Brain microvascular endothelial cell (primary cell): ENCODE data around the gene TARP.

Experiments used
- DNase-seq: peaks from one replicate; pipeline ENCODE4 v3.0.0-alpha.2; 2020
- H3K27ac ChIP-seq: fragments of 250-450 bp; sonication (Bioruptor Pico); 2 replicates; pipeline ENCODE4 v1.5.1; 2020; ENCODE audit warnings: mild to moderate bottlenecking, moderate library complexity
- H3K27me3 ChIP-seq: fragments of 250-450 bp; sonication (Bioruptor Pico); replicated peaks from 2 replicates; pipeline ENCODE4 v1.5.1; 2020; ENCODE audit warnings: mild to moderate bottlenecking
- H3K36me3 ChIP-seq: fragments of 250-450 bp; sonication (Bioruptor Pico); replicated peaks from 2 replicates; pipeline ENCODE4 v1.5.1; 2020; ENCODE audit warnings: mild to moderate bottlenecking
- H3K4me3 ChIP-seq: 2 replicates; pipeline ENCODE4 v1.5.1; 2011; ENCODE audit warnings: low read depth, mild to moderate bottlenecking, control low read depth, low read length, moderate library complexity
- CTCF ChIP-seq: IDR thresholded peaks from 2 replicates; pipeline ENCODE4 v1.5.1; 2011; ENCODE audit warnings: low read depth, mild to moderate bottlenecking, moderate library complexity, low read length, control low read depth, inconsistent platforms; ENCODE audit errors: missing control alignments
- in situ Hi-C: cut with HindIII; loops from 2 replicates; pipeline ENCODE4 v1.10.0; 2017; ENCODE audit warnings: low sequenced_read_pairs, low pct_ligation_motif_present

Gene TARP

DNA sequence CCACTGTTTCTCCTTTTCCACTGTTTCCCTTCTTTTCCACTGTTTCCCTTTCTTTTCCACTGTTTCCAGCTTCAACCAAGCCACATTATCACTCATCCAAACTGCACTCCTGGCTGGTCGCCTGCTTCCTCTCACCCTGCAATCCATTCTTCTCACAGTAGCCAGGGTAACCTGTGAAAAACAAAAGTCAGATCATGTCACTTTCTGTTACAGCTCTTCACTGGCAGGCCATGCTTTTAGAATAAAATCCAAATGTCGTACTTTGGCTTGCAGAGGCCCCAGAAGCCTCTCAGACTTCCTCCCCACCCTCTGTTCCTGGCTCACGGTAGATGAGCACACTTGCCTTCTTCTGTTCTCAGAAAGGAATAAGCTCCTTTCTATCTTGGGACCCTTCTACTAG is 61.5 kb downstream of the TARP start:
- H3K36me3 ChIP-seq, result peaks cover 18% of the 10 kb centered on the region
- H3K27me3 ChIP-seq, result no peaks in the 10 kb centered on the region
- no peak for TF ChIP-seq CTCF
- H3K4me3 ChIP-seq, result no peak overlapping the region
- no peak overlapping the region for H3K27ac ChIP-seq
- in situ Hi-C loops, result no loop called here
- no peak for DNase-seq

DNA sequence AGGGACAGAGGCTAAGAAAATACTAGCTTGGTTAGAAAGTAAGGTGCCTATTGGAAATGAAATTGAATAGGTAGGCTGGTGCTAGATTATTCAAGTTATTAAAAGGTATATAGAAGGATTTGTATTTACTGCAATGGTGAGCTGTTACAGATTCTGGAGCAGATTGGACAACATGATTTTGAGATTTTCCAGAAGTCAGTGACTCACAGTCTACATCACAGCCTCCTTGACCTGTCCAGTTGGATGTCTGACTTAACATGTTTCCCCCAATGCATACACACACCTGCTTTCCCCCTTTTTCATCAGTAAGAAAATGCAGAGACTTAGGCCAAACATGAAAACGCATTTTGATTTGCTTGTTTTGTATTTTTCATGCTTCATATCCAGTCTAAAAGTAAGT is 62.0 kb downstream of the TARP start:
- H3K36me3 ChIP-seq, result peaks cover 14% of the 10 kb centered on the region
- no peak for DNase-seq
- H3K4me3 ChIP-seq, result no peak overlapping the region
- in situ Hi-C loops, result no loop called here
- no peak overlapping the region for H3K27ac ChIP-seq
- no peak for TF ChIP-seq CTCF
- no peaks in the 10 kb centered on the region for H3K27me3 ChIP-seq
